Stimulated activated effector memory CD8-positive, alpha-beta T cell treated with anti-CD3 and anti-CD28 coated beads, Interleukin-12 subunit alpha, Interleukin-12 subunit beta, amount 100 ng/mL, for 72 hours (primary cell): ENCODE results near the gene ATG2A.
"Not testable (repeated sequence)": the region's sequence is repeated elsewhere in the genome, so short reads cannot be mapped to it uniquely, and the experiment has no call there.

Source experiments
- ATAC-seq: fragments of 150-1000 bp; cut with Tn5 transposase; 2 replicates; pipeline ENCODE4 v1.10.0; 2021
- DNase-seq, 2 donors: peaks; one replicate each; pipeline ENCODE4 v3.0.0; 2021 to 2022; ENCODE audit warnings: low spot score in 2 of 2
- H3K27ac Mint-ChIP-seq: one replicate; pipeline ENCODE4 v1.8.0; 2022; ENCODE audit warnings: mild to moderate bottlenecking, mixed read lengths
- H3K36me3 Mint-ChIP-seq: one replicate; pipeline ENCODE4 v1.8.0; 2022; ENCODE audit warnings: mild to moderate bottlenecking, mixed read lengths
- H3K4me1 Mint-ChIP-seq: one replicate; pipeline ENCODE4 v1.8.0; 2022; ENCODE audit warnings: mixed read lengths
- H3K4me3 Mint-ChIP-seq: one replicate; pipeline ENCODE4 v1.8.0; 2022; ENCODE audit warnings: mild to moderate bottlenecking, mixed read lengths
- H3K9me3 Mint-ChIP-seq: one replicate; pipeline ENCODE4 v1.8.0; 2022; ENCODE audit warnings: mixed read lengths

ATG2A gene

DNA sequence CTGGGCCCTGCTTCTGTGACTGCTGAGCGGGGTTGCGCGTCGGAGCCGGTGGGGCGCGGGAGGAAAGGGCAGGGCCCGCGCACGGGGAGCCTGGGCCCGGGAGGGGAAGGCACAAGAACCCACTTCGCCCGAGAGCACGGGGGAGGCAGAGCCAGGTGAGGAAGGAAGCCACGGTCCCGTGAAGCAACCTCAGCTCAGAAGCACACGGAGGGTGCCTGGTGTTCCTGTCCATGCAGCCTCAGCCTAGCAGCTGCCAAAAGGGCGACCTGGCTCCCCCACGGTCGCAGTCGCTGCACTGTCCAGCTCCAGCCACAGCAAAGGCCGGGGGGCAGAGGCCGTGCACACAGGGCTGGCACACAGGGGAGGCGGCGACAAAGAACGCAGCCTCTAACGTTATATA is 63.3 kb downstream of the ATG2A start:
- no peak for DNase-seq
- peak overlapping the region; percentile 87 for H3K4me3 Mint-ChIP-seq
- no peaks in the 10 kb centered on the region for H3K9me3 Mint-ChIP-seq
- H3K36me3 Mint-ChIP-seq = peaks cover 87% of the 10 kb centered on the region
- H3K4me1 Mint-ChIP-seq = peaks cover 87% of the 10 kb centered on the region
- H3K27ac Mint-ChIP-seq = peak overlapping the region; percentile 97
- no peak for ATAC-seq

DNA sequence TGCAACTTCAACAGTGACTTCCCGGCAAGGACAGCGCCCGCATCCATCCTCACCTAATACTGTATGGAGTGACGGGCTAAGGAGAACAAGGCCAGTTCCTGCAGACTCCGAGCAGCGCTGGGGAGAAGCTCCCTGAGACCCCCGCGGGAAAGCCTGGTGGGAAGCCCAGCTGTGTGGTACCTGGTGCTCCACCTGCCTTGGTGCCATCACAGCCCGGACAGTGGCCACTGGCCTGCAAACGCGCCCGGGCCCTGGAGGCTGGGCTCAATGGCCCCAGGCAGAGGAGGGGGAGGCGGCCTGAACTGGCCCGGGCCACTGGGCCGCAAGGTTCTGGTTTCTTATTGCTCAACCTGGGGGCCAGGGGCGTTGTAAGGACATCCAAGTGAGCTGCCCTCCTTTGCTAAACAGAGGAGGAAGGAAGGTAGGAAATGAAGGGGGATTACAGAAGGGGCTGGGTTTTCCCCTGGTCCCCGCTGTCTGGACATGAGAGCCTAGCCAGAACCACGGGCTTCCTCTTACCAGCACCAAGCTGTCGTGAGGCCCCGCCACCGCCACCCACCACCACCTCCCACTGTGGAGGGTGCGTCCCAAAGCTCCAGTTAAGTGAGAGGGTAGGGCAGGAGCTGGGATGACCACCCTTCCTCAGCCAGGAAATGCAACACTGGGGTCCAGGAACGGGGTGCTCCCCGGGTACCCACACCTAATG is 64.1 kb downstream of the ATG2A start:
- Mint-ChIP-seq H3K9me3 (no peaks in the 10 kb centered on the region), H3K27ac (peak overlapping the region; percentile 97), H3K4me3 (peak overlapping the region; percentile 87), H3K4me1 (peaks cover 88% of the 10 kb centered on the region), H3K36me3 (peaks cover 86% of the 10 kb centered on the region)
- DNase-seq (no peak), ATAC-seq (no peak)

DNA sequence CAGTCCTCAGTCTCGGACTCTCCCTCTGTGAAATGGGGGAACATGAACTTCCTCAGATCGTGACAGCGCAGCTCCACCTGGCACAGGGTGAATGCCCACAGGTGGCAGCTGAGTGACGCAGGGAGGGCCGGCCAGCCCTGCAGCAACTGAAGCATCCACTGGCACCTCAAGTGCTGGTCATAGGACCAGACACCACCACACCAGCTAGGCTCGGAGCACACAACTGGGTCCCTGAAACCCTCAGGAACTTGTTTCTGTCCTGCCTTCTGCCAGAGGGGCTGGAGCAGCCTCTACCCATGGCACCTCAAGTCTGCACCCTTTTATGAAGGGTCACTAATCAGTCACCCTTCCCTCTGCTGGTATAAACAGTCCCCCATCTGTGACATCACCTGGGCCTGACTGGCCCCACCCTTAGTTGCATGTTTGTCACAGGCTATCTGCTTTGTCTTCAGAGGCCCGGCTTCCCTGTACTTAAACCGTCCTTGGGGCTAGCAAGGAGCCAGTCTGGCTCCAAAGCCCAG is 65.1 kb downstream of the ATG2A start:
- DNase-seq (no peak), ATAC-seq (peak; percentile 33)
- Mint-ChIP-seq H3K9me3 (no peaks in the 10 kb centered on the region), H3K4me3 (peak overlapping the region; percentile 87), H3K36me3 (peaks cover 76% of the 10 kb centered on the region), H3K4me1 (peaks cover 89% of the 10 kb centered on the region), H3K27ac (peak overlapping the region; percentile 97)

DNA sequence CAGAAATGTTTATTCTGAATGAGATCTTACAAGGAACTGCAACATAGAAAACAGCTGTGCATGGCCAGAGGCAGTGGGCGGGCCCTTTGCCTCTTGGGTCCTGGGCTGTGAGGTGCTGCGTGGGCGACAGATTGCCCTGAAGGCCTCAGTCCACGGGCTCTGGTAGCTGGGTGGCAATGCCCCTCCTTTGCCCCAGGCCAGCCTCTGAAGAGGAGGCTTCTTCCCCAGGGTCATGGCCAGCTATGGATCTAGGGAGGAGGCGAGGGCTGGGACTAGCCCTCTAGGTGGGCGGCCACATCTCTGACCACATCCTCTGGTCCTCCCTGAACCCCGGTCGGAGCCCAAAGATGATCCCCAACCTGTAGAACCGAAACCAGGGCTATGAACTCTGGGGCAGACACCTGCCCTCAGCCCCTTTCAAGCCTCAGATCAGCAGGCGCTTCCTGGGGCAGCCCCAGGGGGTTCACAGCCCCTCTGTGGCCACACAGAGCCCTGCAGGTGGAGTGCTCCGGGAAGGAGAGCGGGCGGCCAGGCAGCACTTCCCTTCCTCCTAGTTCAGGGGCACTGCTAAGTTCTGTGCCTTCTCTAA is 65.9 kb downstream of the ATG2A start:
- no peaks in the 10 kb centered on the region for H3K9me3 Mint-ChIP-seq
- peak in 1 of 2 donors; percentile 77 for DNase-seq
- peaks cover 82% of the 10 kb centered on the region for H3K4me1 Mint-ChIP-seq
- peak overlapping the region; percentile 87 for H3K4me3 Mint-ChIP-seq
- peaks cover 68% of the 10 kb centered on the region for H3K36me3 Mint-ChIP-seq
- peak; percentile 61 for ATAC-seq
- H3K27ac Mint-ChIP-seq = peak overlapping the region; percentile 97

DNA sequence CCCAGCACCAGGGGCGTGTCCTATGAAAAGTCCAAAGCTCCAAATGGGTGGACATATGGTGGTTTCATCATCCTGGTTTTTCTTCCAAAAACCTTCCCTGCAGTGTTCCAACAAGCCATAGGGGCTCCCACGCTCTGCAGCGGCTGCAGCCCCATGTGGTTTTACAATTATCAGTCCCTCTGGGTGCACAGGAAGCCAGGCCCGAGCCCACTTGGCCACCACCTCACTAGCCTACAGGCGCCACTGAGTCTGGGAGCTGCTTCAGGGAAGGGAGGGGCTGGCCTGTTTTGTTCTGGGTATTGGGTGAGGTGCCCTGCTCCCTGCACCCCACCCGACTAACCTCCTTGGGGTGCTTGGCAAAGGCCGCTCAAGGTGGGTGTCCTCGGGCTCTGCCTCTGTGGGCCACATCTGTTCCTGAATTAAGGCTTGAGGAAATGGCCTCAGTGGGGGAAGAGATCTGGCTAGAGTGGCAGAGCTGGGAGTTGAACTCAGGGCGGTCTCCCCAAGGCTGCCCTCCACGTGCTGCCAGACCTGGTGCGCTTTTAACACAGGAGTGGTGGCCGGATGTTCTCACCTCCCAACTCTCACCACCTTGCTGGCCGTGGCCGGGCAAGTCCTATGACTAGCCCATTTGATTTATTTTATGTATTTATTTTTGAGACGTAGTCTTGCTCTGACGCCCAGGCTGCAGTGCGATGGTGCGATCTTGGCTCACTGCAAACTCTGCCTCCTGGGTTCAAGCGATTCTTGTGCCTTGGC is 67.2 kb downstream of the ATG2A start:
- H3K4me1 Mint-ChIP-seq = peaks cover 75% of the 10 kb centered on the region
- ATAC-seq (no peak), DNase-seq (no peak)
- peak overlapping the region; percentile 97 for H3K27ac Mint-ChIP-seq
- H3K9me3 Mint-ChIP-seq = no peaks in the 10 kb centered on the region
- no peak overlapping the region for H3K4me3 Mint-ChIP-seq
- H3K36me3 Mint-ChIP-seq = peaks cover 55% of the 10 kb centered on the region

DNA sequence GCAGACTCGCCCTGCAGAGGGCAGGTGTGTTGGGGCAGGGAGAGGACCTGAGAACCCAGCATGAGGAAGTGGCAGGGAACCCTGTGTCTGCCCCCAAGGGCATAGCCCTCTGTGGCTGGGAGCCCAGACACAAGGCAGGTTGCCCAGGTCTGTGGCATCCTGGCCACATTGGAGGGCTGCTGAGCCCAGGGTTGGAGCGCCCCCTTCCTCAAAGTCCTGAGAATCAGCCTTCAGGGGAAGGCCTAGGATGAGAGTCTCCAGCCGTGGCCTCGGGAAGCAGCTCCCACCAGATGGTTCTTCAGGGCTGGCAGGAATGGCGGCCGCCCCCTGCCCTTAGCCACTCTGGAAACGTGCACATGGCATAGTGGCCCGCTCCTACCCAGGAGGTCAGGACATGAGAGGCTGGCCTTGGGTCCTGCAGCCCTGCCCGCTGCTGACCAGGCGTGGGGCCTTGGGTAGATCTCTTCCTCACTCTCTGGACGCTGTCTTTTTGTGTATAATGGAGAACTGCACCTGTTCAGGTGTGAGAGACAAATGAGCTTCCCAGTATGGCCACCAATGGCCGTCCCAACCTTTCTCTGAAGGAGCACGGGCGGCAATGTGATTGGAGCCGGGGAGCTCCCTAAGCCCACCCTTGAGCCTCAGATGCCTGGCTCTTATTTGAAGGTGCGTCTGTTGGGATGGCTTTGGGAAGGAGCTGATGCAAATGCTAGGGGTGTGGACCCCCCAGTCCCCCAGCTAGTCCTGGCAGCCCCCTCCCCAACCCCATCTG is 68.0 kb downstream of the ATG2A start:
- DNase-seq (no peak), ATAC-seq (no peak)
- Mint-ChIP-seq H3K27ac (peak overlapping the region; percentile 85), H3K4me3 (no peak overlapping the region), H3K9me3 (no peaks in the 10 kb centered on the region), H3K4me1 (peaks cover 69% of the 10 kb centered on the region), H3K36me3 (peaks cover 49% of the 10 kb centered on the region)

DNA sequence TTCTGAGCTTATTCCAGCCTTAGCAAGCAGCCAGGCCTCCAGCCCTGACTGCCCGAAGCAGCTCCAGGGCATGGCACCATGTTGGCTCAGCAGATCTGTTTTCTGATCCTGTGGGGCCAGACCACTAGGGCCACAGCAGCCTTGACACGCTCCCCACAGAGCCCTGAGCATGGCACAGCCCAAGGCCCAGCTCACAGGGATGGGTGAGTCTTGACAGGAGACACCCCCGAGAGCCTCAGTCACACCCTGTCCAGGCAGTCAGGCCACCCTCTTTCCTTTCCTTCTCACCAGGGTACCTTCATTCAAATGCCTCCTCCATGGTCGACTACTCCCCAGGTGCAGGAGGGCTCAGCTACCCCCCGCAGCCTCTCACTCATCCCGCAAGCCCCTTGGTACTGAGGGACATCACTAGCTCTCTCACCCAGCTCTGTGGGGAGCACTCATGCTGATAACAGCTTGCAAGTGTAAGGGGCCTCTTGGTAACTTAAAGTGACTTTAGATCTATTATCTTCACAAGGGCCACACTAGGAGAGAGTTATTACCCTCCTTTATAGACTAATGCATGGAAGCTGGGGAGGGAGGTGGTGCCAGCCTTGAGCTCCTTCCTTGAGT is 68.7 kb downstream of the ATG2A start:
- H3K36me3 Mint-ChIP-seq = peaks cover 48% of the 10 kb centered on the region
- peak overlapping the region; percentile 85 for H3K27ac Mint-ChIP-seq
- peaks cover 69% of the 10 kb centered on the region for H3K4me1 Mint-ChIP-seq
- ATAC-seq (no peak), DNase-seq (no peak)
- H3K9me3 Mint-ChIP-seq = no peaks in the 10 kb centered on the region
- no peak overlapping the region for H3K4me3 Mint-ChIP-seq

DNA sequence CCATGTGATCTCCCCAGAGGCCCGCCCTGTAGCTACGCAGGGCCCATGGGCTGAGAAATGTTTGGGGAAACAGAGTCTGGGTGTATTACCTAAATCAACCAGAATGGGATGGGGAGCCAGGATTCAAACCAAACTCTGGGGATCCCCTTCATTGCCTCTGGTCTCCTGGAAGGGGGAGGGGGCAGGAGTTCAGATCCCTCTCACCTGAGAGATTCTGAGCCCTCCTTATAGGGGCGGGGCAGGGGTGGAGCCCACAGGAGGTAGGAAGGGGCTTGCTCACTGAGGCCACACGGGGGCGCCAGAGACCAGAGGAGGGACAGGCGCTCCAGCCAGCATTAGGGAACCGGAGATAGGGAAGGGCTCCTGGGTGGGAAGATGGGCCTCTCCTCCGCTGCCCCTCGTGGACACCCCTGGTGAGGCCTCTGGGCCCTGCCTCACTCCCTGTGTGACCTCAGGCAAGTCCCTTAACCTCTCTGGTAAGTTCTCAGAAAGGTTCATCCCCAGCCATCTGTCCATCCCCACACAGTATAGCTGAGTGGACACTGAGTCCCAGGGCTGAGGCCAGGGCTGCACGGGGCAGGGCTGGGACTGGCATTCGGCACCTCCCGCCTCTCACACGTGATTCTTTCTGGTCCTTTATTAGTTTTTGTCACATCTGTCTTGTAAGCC is 69.9 kb downstream of the ATG2A start:
- DNase-seq = peak; percentile 92 to 96
- Mint-ChIP-seq H3K4me1 (peaks cover 62% of the 10 kb centered on the region), H3K4me3 (no peak overlapping the region), H3K27ac (peak overlapping the region; percentile 48), H3K36me3 (peaks cover 42% of the 10 kb centered on the region), H3K9me3 (no peaks in the 10 kb centered on the region)
- ATAC-seq = peak; percentile 75

DNA sequence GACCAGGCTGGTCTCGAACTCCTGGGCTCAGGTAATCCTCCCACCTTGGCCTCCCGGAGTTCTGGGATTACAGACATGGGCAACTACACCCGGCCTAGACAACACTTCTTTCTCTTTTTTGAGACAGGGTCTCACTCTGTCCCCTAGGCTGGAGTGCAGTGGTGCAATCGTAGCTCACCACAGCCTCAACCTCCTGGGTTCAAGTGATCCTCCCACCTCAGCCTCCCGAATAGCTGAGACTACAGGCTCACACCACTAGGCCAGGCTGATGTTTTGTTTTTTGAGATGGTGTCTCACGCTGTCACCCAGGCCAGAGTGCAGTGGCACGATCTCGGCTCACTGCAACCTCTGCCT is 71.3 kb downstream of the ATG2A start:
- Mint-ChIP-seq H3K4me3 (peak overlapping the region; percentile 71), H3K36me3 (peaks cover 28% of the 10 kb centered on the region), H3K4me1 (peaks cover 49% of the 10 kb centered on the region), H3K27ac (peak overlapping the region; percentile 86)
- not testable (repeated sequence) for DNase-seq, ATAC-seq, H3K9me3 Mint-ChIP-seq

DNA sequence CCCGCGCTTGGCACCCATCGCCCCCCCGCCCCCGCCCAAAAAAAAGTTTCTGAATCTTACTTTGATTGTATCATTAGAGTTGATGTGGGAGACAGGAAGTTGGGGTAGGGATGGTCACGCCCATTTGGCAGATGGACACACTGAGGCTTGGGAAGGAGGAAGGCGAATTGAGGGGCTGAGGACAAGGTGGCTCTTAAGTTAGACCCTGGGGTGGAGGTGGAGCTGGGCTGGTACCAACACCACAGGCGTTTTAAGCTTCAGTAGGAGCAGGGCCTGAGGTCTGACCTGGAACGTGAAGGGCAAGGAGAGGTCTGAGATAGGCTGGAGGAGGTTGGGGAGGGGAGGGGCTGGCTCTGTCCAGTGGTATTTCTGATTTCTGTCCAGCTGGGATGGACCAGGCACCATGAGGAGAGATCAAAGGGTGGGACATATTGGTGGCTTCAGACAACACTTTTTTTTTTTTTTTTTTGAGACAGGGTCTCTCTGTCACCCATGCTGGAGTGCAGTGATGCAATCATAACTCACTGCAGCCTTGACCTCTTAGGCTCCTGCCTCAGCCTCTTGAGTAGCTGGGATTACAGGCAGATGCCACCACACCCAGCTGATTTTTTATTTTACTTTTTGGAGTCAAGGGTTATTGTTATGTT is 71.8 kb downstream of the ATG2A start:
- DNase-seq (no peak), ATAC-seq (no peak)
- Mint-ChIP-seq H3K4me1 (peaks cover 47% of the 10 kb centered on the region), H3K36me3 (peaks cover 28% of the 10 kb centered on the region), H3K9me3 (no peaks in the 10 kb centered on the region), H3K27ac (peak overlapping the region; percentile 86), H3K4me3 (peak overlapping the region; percentile 71)
